Effector CD4-positive, alpha-beta T cell (primary cell): Measurements from ENCODE around the gene RTN4R.
"Not testable (repeated sequence)": the region's sequence is repeated elsewhere in the genome, so short reads cannot be mapped to it uniquely, and the experiment has no call there.

Experiments
- DNase-seq: peaks from one replicate; pipeline ENCODE4 v3.0.0-alpha.2; 2020
- total RNA-seq: gene quantifications from one replicate; lab custom pipeline; 2026; lab: John Stamatoyannopoulos, UW

Gene RTN4R
- 0.94 reads per million for total RNA-seq

DNA sequence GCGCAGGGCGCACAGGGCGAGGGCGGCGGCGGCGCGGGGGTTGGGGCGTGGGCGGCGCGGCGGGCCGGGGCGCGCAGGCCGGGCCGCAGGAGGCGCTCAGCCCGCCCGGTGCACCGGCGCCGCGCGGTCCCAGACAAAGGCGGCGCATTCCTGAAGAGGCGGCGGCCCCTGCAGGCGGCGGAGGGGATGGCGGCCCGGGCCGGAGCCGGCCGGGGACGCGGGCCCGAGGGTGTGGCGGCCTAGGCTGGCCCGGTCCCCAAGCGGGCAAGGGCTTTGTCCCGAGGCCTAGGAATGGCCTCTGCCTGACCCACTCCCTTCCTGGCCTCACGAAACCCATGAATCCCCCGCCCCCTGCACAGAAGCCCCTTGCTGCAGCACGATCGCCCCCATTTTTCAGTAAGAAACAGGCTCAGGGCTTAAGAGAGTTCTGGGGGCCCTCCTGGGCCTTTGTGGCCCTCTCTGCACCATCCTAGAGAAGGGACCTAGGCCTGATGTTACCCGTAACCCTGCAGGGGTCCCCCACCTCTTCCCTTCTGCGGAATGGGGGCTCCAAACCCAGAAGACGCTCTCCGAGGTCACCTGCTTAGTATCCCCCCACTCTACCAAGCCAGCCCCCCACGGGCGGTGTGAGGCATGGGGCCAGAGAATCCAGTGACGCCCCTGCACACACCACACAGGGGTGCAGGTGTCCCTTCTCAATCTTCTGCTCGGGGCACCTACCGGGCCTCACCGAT, at the start of gene RTN4R:
Gene RTN4R (minus strand): TSS at position 40 of the 734 bp plus-strand sequence. CDS start 226 bp downstream, outside the sequence.
- peak; percentile 31 for DNase-seq

- DNase-seq = not testable (repeated sequence)
Measured at GRCh38 chr22:20317402-20318042, 49.4 kb upstream of the RTN4R start.

- DNase-seq = no peak
Measured at GRCh38 chr22:20316844-20317401, 48.8 kb upstream of the RTN4R start.

DNA sequence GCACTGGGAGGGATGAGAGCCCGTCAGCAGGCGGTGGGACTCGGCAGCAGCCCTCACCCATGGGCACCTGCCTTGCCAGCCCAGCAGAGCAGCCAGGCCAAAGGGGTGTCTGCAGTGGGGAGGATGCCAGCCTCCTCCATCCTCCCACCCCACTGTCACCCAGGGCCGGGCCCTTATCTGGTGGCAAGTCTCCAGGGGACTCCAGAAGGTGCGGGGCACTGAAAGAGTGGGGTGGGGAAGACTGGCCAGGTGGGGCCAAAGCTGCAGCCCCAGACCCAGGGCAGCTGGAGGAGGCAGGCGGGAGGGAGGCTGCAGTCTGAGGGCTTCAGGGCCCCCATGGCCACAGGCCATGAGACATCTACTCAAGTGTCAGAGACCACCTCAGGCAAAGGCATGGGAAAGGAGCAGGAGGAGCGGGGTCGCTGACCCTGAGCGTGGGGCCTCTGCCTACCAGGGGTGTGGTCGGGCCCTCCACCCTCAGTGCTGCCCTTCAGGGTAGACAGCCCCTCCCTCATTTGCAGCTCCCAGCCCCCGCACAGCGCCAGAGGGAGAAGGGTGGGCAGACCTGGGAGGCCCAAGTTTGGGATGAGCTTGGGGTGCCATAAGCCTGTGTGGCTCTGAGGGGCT, 48.2 kb upstream of the RTN4R start:
- DNase-seq = no peak

DNA sequence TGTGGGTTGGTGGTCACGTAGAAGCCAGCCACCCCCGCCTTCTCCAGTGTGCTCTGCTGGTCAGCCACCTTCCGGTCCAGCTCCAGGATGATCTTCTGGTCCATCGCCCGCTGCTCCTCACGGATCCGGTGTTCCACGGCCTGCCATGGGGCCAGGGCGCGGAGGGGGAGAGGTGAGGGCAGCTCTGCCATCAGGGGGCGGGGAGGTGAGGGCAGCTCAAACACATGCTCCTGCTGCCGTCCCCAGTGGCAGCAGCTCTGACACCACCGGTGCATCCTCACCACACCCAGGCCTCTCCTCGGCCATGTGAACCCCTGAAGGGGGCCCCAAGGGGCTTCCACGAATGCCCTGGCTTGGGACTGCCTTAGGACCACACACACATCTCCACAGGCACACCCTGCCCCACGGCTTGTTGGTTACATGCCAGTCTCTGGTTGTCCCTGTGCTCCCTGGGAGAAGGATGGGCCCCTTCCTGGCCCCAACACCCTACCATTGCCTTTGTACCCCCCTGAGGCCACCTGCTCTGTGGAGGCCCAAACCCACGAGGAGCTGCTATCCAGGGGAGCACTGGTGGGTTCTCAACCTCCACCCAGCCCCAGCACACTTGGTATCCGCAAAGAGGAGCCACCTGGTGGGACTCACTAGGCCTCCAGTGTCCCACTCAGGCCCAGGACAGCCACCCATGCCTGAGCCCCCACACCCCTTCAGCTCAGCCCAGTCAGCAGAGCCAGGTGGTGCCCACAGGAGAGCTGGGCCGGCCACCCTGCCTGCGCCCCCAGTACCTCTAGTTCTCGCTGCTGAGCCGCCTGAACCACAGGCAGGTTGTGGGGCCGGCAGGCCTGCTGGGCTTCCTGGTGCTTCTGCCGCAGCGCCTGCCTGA, 47.5 kb upstream of the RTN4R start:
- no peak for DNase-seq

DNA sequence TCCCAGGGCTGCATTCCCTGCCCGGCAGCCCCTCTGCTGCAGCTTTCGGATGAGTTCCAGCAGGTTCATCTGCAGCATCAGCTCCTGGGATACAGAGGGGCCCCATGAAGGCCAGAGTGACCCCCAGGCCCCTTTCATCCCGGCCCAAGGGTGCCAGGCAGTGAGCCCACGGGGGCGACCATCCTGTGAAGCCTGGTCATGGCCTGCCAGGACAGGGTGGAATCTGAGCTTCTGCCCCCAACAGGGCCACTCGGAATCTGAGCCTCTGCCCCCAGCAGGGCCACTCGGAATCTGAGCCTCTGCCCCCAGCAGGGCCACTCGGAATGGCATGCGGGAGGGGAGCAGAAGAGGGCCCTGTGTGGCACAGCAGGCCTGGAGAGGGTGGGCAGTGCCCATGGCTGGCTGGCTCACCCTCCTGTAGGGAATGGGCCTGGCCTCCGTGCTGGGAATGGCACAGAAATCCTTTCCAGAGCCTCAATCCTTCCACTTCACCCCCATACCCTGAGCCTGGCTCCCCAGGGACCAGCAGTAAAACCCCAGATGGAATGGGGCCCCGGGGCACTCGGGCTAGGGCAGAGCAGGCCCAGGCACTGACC, 46.7 kb upstream of the RTN4R start:
- not testable (repeated sequence) for DNase-seq

GRCh38 chr22:20314206-20314605, 46.1 kb upstream of the RTN4R start:
- DNase-seq = not testable (repeated sequence)

- not testable (repeated sequence) for DNase-seq
Measured at GRCh38 chr22:20313306-20314077, 45.4 kb upstream of the RTN4R start.

DNA sequence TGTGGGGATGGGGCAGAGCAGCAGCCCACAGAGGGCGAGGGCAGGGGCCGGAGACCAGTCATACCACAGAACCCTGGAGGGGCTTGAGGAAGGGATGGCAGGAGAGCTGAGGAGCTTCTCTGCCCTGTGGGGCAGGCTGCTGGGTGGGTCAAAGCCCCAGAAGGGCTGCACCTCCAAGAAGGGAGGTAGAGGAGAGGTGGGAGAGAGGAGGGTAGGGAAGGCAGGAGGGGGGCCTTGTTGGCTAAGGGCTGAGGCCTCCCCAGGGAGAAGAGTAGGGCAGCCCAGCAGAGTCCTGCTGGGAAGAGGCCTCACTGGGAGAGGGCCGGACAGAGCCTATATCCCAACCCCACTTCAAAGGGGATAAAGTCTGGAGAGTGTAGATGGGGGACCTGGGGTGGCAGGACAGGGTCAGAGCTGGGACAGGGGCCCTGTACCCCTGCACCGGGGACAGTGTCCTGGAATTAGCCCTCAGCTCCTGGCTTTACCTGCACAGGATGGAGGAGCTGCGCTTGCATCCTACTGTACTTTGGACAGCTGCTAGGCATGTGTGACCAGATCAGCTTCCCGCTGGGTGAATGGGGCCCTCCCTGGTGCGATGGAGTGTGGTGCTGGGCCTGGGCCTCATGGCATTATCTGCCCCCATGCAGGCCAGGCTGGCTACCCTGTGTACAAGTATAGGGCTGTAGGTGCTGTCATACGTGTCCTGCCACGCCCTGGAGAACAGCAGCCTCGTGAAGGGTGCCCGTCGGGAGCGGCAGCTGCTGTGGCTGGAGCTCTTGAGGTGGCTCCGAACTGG, 44.5 kb upstream of the RTN4R start:
- DNase-seq = no peak

GRCh38 chr22:20311249-20312062, 43.3 kb upstream of the RTN4R start:
- not testable (repeated sequence) for DNase-seq

- DNase-seq = not testable (repeated sequence)
Measured at GRCh38 chr22:20310773-20311172, 42.7 kb upstream of the RTN4R start.

GRCh38 chr22:20310180-20310579, 42.1 kb upstream of the RTN4R start:
- DNase-seq = not testable (repeated sequence)

- DNase-seq = not testable (repeated sequence)
Measured at GRCh38 chr22:20308806-20309650, 40.9 kb upstream of the RTN4R start.

GRCh38 chr22:20307448-20308447, 39.6 kb upstream of the RTN4R start:
- DNase-seq = not testable (repeated sequence)

DNA sequence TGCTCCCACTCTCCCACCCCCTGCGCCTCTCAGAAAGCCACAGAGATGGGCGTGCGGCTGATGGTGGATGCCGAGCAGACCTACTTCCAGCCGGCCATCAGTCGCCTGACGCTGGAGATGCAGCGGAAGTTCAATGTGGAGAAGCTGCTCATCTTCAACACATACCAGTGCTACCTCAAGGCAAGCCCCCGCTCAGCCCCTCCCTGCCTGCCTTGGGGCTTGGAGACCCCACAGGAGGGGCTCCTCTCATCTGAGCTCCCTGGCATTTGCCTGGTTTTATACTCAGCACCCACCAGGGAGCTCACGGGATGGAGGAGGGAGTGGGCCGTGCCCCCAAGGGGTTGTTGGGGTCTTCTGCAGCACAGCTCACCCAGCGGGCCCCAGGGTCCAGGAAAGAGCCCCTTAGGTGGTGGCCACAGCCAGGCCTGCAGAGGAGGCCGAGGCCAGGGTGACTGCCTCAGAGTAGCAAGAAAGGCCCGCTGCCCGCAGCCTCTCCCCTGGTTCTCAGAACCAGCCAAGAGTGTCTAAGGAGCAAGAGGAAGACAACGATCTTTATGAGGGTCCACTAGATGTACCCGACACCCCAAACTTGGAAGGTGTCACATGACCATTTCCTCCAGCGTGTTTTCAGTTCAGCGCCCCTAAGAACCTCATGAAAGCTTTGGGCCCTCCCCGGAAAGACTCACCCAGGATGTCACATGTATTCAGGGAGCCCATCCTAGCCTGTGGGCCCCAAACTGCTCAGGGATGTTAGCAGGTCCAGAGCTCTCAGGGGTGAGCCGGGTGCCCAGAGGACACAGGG, 38.7 kb upstream of the RTN4R start:
- DNase-seq = not testable (repeated sequence)
